OCI-LY1 (cell line): Measurements from ENCODE around the gene SPSB1.

ENCODE experiments used
- EZH2 ChIP-seq: fragments of 200-600 bp; sonication (generic), shearing (Covaris generic); IDR thresholded peaks from 2 replicates; pipeline ENCODE4 v1.8.0; 2017; ENCODE audit warnings: borderline replicate concordance, mixed run types, mild to moderate bottlenecking, antibody characterized with exemption, low read length, moderate library complexity, mixed read lengths
- TF ChIP-seq, protein P1 (sequence below): fragments of 200-600 bp; sonication (generic), shearing (Covaris generic); IDR thresholded peaks from 2 replicates; pipeline ENCODE4 v1.5.1; 2017; ENCODE audit warnings: mild to moderate bottlenecking, antibody characterized with exemption, low read length, moderate library complexity, mixed read lengths

DNA sequence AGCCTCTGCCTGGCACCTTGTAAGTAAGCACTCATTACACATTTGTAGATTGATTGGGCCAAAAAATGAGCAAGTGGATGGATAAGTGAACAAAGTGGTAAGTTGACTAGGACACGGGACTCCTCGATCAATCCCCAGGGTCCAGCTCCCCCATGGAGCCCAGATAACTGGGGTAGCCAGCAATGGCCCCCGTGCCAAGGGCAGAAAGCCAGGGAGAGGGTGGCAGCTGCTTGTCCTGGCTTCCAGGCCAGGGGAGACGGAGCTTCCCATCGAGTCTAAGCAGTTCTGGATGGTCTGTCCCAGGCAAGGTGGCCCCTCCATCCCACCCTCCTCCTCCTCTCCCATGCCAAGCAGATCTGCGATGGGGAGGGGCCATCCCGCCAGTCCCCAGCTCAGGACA is 91.4 kb downstream of the SPSB1 start:
- TF ChIP-seq, protein P1, sequence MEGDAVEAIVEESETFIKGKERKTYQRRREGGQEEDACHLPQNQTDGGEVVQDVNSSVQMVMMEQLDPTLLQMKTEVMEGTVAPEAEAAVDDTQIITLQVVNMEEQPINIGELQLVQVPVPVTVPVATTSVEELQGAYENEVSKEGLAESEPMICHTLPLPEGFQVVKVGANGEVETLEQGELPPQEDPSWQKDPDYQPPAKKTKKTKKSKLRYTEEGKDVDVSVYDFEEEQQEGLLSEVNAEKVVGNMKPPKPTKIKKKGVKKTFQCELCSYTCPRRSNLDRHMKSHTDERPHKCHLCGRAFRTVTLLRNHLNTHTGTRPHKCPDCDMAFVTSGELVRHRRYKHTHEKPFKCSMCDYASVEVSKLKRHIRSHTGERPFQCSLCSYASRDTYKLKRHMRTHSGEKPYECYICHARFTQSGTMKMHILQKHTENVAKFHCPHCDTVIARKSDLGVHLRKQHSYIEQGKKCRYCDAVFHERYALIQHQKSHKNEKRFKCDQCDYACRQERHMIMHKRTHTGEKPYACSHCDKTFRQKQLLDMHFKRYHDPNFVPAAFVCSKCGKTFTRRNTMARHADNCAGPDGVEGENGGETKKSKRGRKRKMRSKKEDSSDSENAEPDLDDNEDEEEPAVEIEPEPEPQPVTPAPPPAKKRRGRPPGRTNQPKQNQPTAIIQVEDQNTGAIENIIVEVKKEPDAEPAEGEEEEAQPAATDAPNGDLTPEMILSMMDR, result no peak
- no peak for TF ChIP-seq EZH2
